ENCODE results near the gene PTPN14. TPM values are rescaled to one million over a fixed set of nuclear protein-coding genes. Genes with fewer than 3 reads are reported as not detected.

Gene PTPN14
- total RNA-seq, 2 donors from 2014 or later: 36.9 to 51.5 TPM

DNA sequence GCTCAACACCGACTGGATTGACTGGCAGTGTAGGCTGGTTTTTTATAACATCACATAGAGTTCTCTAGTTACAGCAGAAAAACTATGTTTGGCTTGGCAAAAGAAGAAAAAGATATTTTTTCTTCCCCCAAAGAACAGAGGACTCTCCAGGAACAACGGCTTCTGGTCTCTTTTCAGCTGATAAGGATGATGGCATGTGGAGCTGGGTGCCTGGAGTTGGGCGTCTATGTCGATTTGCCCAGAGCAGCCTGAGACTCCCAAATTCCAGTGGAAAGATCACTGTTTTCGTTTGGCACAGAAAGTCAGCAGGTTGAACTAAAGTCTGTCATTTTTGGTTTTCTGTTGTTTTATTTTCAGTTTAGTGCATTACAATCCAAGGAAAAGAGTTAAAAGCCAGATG lies 179.3 kb downstream of the PTPN14 start:
- intact Hi-C loops (cut with DNase I): loop anchor here in 1 of 2 donors (10.0 kb wide), 1 partner anchor 123 kb away; no protein-coding TSS in a partner anchor

DNA sequence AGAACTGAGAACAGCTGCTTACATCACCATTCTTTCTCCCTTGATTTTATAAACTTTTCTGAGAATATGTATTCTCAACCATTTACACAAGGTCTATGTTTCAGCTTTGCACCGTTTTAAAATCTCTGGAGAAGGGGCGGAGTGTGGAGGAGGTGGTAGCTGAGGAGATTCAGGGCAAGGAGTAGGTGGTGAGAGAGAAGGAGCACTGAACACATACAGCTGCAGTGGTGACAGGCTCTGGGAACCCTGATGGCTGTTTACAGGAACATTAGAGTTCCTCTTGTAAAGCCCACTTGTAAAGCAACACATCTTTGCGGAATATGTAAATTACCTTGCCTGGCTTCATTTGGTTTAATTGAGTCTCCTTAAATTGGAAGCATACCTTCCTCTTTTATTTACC lies 180.8 kb downstream of the PTPN14 start:
- no peak for DNase-seq (ENCODE audit: low spot score)
- intact Hi-C loops (cut with DNase I): loop anchor here in 1 of 2 donors (10.0 kb wide), 1 partner anchor 124 kb away; no protein-coding TSS in a partner anchor

More for the DNA sequence above, 179.3 kb downstream of the PTPN14 start:
- DNase-seq (ENCODE audit: low spot score): no peak

DNA sequence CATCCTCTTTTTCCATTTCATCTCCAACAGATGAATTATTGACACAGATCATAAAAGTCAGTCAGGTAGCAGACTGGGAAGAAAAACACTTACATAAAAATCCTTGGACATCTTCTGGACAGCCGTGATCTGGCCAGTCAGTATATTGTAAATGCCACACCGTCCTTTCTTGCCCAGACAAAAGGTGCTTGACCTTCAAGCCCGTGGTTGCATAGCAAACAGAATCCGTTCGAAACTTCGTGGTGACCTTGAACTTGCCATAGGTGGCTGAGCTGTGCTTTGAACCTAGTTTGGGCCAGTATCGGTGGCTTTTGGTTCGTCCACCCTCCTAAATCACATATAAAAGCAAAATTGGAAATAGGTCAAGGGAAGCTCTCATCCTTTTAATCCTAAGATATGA lies 182.0 kb downstream of the PTPN14 start:
- intact Hi-C loops (cut with DNase I): no loop called here
- DNase-seq (ENCODE audit: low spot score): no peak

DNA sequence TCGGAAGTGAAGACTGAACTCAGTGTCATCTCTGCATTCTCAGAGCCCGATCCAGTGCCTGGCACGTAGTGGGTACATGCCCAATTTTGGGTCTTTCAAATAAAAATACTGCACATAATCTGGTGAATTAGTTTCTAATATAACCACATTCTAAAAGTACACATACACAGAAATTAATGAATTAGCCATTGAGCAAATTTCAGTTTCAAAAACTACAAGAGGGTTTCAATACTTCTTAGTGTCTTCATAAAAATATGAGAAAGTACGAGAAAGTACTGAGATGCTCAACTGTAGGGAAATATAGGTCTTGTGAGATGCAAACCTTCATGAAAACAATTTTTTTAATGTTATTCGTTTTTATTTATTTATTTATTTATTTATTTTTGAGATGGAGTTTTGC lies 183.6 kb downstream of the PTPN14 start:
- intact Hi-C loops (cut with DNase I): no loop called here
- no peak for DNase-seq (ENCODE audit: low spot score)

GRCh38 chr1:214364786-214365295 lies 186.6 kb downstream of the PTPN14 start:
- no peak for DNase-seq (ENCODE audit: low spot score)
- intact Hi-C loops (cut with DNase I): no loop called here

DNA sequence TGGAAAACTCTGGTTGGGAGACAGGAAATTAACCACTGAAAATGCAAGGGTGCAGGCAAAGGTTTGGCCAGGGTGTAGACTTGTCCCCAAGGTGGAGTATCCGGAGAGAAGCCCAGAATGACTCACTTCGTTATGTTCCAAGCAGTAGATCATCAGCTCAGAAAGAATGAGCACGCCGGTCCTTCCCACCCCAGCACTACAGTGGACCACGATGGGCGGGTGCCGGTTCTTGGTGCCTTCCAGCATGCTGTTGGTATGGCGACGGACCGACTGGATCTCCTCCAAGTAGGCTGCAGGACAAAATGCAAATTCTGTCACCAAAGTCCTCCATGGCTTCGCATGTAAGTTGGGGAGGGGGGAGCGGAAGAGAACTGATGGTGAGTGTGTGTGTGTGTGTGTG lies 187.0 kb downstream of the PTPN14 start:
- intact Hi-C loops (cut with DNase I): no loop called here
- DNase-seq (ENCODE audit: low spot score): peak; percentile 91

- intact Hi-C loops (cut with DNase I): no loop called here
- DNase-seq (ENCODE audit: low spot score): no peak
Observed at GRCh38 chr1:214363386-214363785, 188.0 kb downstream of the PTPN14 start.

DNA sequence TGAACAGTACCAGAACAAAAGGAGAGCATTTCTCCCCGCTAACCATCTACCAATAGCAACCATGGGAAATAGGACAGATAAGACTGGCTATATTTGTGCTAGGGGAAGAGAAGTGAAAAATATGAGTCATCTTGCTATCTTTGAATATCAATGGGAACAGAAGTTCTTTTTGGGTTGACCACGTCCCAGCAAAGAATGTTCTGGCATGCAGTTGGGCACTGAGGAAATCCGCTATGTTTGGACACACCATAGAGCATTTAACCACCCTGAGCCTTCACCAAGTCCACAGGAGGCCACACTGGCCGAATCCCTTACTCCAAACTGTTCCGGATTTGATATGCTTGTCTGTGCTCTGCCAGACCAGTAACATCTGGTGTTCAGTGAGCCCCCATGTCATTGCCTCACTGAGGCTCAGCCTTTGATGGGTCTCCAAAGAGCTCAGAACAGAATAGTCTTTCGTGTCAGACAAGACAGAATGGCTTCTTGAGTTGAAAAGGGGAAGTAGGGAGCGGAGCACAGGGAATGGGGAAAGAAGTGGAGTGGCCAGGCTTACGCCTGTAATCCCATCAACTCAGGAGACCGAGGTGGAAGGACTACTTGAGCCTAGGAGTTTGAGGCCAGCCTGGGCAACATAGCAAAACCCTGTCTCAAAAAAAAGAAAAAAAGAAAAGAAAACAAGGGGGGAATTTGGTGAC lies 189.1 kb downstream of the PTPN14 start:
- intact Hi-C loops (cut with DNase I): no loop called here
- no peak for DNase-seq (ENCODE audit: low spot score)

DNA sequence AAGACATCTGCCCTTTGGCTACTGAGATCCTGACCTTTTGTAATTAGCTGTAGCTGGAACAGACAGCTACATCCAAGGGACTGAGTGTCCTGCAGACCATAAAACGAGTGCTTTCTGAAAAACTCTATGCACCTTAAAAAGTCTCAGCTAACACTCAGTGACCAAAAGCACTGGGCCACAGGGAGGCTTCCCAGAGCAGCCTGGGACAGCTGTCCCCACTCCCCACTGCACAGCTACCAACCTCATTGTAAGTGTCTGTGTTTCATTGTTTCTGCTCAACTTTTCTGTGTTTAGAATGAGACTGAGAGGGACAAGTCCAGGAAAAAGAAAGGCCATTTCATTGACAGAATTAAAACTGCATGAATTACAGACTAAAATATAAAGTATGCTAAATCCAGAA lies 189.8 kb downstream of the PTPN14 start:
- intact Hi-C loops (cut with DNase I): no loop called here
- no peak for DNase-seq (ENCODE audit: low spot score)

DNA sequence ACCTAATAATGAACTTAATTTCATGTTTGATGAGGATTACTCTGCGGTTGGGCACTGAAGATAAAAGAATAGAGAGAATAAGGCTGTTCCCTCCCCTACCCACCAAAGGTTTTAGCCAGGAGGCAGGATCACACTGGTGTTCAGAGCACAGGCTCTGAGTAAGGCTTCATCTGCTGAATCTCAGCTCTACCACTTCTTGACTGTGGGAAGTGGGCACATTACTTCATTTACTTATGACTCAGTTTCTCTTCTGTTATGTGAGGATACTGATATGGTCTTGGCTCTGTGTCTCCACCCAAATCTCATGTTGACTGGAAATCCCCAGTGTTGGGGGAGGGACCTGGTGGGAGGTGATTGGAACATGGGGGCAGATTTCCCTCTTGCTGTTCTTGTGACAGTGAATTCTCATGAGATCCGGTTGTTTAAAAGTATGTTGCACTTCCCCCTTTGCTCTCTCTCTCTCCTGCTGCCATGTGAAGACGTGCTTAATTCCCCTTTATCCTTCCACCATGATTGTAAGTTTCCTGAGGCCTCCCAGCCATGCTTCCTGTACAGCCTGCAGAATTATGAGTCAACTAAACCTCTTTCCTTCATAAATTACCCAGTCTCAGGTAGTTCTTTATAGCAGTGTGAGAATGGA lies 190.8 kb downstream of the PTPN14 start:
- intact Hi-C loops (cut with DNase I): no loop called here
- no peak for DNase-seq (ENCODE audit: low spot score)

DNA sequence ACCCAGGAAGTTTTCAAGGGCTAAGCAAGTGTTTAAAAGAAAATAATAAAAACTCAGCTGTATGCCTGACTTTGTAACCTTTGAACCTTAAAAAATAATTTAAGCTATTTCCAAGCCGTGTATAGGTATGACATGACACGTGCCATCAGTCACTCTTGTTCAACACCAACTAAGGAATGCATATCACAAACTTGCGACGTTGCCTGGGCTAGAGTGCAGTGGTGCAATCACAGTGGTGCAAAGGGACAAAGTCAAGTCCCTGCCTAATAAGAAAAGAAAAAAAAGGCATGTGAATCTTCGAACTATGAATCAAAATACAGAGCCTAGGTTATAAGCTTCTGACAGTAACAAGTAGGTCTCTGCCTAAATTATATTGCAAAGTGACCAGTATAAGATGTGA lies 191.3 kb downstream of the PTPN14 start:
- no peak for DNase-seq (ENCODE audit: low spot score)
- intact Hi-C loops (cut with DNase I): no loop called here

DNA sequence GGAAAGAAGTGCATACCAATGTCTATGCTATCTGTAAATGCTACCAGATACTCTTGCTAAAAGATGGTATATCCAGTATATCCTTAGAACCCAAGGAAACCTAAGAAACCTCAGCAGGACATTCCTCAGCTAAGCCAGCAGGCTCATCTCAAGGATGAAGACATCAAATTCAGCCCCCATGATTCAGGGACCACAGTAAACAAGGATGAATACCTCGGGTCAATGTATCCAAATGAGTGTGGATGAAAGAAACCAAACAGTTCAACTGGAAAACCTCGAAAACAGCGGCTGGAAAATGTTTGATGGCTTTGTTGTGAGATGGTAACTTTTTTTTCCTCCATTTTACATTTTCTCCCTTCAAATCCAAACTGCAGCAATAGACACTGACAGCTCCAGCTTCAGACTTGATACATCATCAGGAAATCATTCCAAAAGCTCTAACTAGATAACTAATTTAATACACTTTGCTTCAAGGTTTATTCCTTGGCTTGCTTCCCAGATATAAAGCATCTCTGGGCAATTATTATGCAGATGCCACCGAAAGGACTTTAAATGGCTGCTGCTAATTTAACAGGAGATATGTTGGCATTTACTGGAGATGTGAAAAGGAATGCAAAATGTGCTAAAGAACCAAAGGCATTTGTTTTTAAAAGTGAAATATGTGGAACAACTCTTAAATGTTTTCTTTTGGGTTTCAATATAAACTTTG lies 196.8 kb downstream of the PTPN14 start:
- intact Hi-C loops (cut with DNase I): no loop called here
- DNase-seq (ENCODE audit: low spot score): no peak

- DNase-seq (ENCODE audit: low spot score): no peak
- intact Hi-C loops (cut with DNase I): no loop called here
Observed at GRCh38 chr1:214352838-214353237, 198.6 kb downstream of the PTPN14 start.

GRCh38 chr1:214351551-214352277 lies 199.7 kb downstream of the PTPN14 start:
- intact Hi-C loops (cut with DNase I): no loop called here
- DNase-seq (ENCODE audit: low spot score): no peak

- DNase-seq (ENCODE audit: low spot score): no peak
- intact Hi-C loops (cut with DNase I): loop anchor here in 1 of 2 donors (5.0 kb wide), 1 partner anchor 1602 kb away; no protein-coding TSS in a partner anchor
Observed at GRCh38 chr1:214349781-214350180, 201.6 kb downstream of the PTPN14 start.

DNA sequence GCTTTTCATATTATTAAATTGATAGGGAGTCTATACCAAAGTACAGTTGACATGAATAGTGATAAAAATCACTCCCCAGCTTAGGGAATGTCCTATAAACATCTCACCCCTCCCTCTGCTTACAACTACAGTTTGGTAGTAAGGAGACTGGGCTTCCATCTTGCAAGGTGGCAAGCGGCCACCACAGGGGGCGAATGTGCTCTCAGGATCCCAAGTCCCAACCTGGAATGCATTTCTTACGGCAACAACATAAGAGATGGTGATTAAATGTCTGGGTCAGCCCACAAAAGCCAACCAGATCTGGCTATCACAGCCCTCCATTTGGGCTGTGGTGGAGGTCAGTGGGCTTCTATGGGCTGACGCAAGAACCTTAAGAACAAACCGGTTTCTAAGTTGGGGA lies 202.4 kb downstream of the PTPN14 start:
- DNase-seq (ENCODE audit: low spot score): no peak
- intact Hi-C loops (cut with DNase I): loop anchor here in 1 of 2 donors (5.0 kb wide), 1 partner anchor 1602 kb away; no protein-coding TSS in a partner anchor

DNA sequence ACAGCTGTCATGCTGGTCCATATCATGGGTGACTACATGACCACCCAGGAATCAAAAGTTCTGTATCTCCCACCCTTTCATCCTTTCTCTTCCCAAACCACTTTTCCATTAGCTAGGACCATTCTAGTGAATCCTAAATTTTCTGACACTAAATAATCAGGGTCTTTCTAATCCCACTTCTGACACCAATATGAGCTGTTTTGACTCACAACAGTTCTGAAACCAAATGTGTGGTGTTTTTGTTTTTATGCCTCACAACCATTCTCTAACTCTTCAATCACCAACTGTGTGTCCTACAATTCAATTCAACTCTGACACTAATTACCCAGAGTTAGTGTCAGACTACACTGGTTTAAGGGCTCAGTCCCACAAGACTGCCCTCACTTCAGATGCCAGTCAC lies 206.5 kb downstream of the PTPN14 start:
- intact Hi-C loops (cut with DNase I): loop anchor here in 1 of 2 donors (5.0 kb wide), 1 partner anchor 1598 kb away; no protein-coding TSS in a partner anchor
- DNase-seq (ENCODE audit: low spot score): no peak

- DNase-seq (ENCODE audit: low spot score): no peak
- intact Hi-C loops (cut with DNase I): no loop called here
Observed at GRCh38 chr1:214342525-214342924, 208.9 kb downstream of the PTPN14 start.

- no peak for DNase-seq (ENCODE audit: low spot score)
- intact Hi-C loops (cut with DNase I): no loop called here
Observed at GRCh38 chr1:214341932-214342331, 209.5 kb downstream of the PTPN14 start.

Data from posterior vena cava (tissue), 2 donors.